ES-I3 (cell line): ENCODE results near the gene ARHGDIB.

Source experiments
- H3K36me3 ChIP-seq: 2 replicates; pipeline ENCODE4 v1.6.1; 2013; ENCODE audit warnings: mild to moderate bottlenecking, low read length, control low read depth, moderate library complexity; ENCODE audit not compliant: insufficient read depth
- H3K4me1 ChIP-seq: 2 replicates; pipeline ENCODE4 v1.6.1; 2013; ENCODE audit warnings: mild to moderate bottlenecking, control low read depth, low read length; ENCODE audit not compliant: insufficient read depth
- H3K9ac ChIP-seq: 2 replicates; pipeline ENCODE4 v1.6.1; 2013; ENCODE audit warnings: low read depth, mild to moderate bottlenecking, low read length, moderate library complexity
- H3K9me3 ChIP-seq: 2 replicates; pipeline ENCODE4 v1.6.1; 2013; ENCODE audit warnings: mild to moderate bottlenecking, low read length, moderate library complexity; ENCODE audit not compliant: control insufficient read depth, insufficient read depth

ARHGDIB gene

DNA sequence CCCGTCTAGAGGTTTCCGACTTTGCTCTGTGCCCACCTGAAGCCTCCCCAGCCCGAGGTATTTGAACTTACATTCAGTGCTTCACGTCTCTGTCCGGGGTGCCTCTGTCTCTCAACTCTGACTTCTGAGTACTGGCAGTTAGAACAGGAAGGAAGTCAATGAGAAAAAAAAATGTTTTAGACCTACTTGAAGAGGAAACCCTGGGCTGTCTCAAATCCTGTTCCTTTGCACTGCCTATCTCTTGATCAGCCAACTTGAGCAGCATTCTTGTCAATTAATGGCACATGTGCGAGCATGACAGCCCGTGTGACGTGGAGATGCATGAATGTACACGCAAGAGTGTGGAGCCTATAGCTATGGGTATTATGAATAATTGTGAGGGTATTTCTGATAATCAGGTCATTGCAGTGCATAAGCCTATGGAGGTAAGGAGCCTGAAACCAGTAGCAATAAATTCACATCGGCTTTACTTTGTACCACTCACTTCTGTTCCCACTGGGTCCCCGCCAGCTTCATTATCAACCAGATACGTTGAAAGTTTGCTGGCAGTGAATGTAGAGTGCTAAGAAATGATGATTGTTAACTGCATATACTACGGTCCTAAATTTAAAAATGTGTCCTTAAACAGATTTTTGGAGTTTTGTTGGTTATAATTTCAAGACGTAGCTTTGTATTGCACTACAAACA, at the start of gene ARHGDIB:
TSS of gene ARHGDIB (minus strand) at position 136 of the 687 bp plus-strand sequence. CDS start 10,889 bp downstream, outside the sequence.
- Histone ChIP-seq H3K36me3 (no peaks in the 10 kb centered on the region), H3K4me1 (peaks cover 12% of the 10 kb centered on the region), H3K9ac (peak within 1 kb of the TSS; percentile 41; the same call in 1 of the 2 replicates), H3K9me3 (no peaks in the 10 kb centered on the region)

DNA sequence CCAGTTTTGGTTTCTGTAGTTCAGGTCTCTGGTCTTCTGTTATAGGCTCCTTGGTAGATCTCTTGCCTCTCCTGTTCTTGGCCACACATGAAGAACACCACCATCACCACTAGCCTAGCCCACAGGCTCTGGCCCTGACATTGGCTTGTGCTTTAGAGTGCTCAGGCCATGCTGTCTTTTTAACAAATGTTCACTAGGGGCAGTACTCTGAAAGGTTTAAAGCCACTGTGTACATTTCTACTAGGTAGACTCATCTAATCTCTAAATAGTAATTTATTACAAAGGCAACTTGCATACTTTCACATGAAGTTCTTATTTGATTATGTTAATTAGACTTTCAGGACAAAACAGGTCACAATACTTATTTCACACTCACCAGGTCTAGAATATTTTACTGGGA, 49.8 kb upstream of the ARHGDIB start:
- no peak overlapping the region for H3K9ac ChIP-seq
- H3K36me3 ChIP-seq: no peaks in the 10 kb centered on the region
- no peaks in the 10 kb centered on the region for H3K9me3 ChIP-seq
- H3K4me1 ChIP-seq: no peaks in the 10 kb centered on the region

DNA sequence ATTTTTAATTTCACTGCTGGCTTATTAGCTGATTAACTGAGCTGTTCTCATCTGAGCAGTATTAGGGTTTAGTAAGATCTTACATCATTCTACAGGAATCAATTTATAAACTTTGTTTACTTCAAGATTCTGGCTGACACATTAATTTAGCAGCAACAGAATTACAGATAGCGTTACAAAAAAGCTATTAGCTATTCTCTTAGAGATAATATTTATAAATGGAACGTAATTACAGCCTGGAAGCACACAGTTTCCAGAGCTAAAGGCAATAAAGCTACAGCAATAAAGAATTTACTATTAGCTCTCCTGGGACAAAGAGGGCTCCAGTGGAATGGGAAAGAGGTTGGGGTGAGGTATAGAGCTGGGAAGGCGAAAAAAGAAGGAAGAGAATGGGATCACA, 46.1 kb upstream of the ARHGDIB start:
- Histone ChIP-seq H3K36me3 (no peaks in the 10 kb centered on the region), H3K9me3 (no peaks in the 10 kb centered on the region), H3K9ac (no peak overlapping the region), H3K4me1 (no peaks in the 10 kb centered on the region)

DNA sequence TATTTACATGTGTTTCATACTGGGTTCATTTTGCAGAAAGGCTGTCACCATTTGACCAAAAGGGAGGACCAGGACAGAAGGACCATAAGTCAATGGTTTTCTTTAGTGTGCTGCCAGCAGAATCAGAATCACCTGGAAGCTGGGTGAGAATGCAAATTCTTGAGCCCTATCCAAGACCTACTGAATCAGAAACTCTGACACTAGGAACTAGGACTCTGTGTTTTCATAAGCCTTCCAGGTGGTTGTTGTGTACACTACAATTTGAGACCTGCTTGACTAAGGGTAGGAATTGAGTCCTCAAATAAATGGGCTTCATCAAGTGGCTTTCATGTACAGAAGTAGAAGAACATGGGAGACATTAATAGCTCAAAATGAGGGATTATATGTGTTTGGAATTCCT, 43.7 kb upstream of the ARHGDIB start:
- Histone ChIP-seq H3K9ac (no peak overlapping the region), H3K4me1 (peaks cover 5% of the 10 kb centered on the region; the same call in 1 of the 2 replicates), H3K9me3 (no peaks in the 10 kb centered on the region), H3K36me3 (no peaks in the 10 kb centered on the region)

DNA sequence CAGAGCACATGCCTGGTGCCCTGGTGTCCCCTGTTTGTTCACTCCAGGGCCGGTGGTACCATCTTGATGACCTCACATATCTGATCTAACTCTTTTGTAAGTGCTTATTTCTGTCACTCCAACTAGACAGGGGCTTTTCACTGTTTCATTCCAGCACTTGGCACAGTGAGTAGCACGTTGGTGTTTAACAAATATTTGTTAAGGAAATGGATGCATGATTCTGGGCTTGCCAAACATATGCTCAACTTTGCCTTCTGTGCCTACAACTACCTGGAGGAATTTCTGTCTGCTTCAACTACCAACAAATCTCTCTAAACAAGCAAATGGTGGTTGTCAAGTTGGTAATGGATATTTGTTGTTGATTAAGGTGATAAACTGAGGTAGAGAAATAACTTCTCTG, 43.0 kb upstream of the ARHGDIB start:
- no peaks in the 10 kb centered on the region for H3K9me3 ChIP-seq
- H3K4me1 ChIP-seq: peaks cover 5% of the 10 kb centered on the region; the same call in 1 of the 2 replicates
- H3K9ac ChIP-seq: no peak overlapping the region
- no peaks in the 10 kb centered on the region for H3K36me3 ChIP-seq

DNA sequence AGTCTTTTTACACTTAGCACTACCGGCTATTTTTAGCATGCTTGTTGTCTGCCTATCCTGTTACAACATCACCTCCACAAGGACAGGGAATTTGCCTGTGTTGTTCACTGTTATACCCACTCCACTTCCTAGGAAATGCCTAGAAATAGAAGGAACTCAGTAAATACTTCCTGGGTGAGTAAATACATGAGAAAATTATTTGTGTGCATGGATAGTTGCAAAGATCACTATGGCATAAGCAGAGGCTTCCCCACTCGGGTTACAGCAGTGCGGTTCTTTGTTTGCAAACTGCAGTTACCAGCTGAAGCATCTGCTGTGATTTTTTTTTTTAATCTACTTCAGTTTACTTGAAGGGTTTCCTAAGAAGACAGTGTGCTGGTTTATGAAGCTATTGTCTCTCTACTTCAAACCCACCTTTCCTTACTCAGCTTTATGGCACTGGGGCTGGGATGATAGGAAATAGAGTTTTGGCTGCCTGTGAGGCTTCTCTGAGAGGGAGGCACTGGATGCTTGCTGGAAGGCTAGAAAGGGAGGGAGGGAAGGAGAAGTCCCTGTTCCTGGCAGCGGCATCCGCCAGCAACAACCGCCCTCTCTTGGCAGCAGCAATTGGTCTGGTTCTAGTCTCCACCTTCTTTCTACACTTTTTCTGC, 40.5 kb upstream of the ARHGDIB start:
- peaks cover 5% of the 10 kb centered on the region; the same call in 1 of the 2 replicates for H3K4me1 ChIP-seq
- no peak overlapping the region for H3K9ac ChIP-seq
- H3K9me3 ChIP-seq: no peaks in the 10 kb centered on the region
- H3K36me3 ChIP-seq: no peaks in the 10 kb centered on the region

DNA sequence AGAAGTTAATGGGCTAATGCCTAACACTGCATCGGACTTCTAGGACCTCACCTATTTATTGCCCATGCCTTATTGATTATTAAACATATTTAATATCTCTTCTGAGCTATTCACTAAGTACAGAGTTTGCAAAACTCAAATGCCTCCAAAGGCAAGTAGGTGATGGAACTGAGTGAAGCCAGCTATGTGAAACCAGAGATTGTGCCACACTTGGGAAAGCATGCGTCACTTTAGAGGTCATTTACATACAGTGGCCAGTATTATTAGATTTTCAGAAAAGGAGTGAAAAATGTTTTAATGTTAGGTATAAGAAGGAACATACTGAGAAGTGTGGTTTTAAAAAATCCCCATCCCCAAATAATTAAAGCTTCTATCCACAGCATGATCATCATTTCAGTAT, 39.2 kb upstream of the ARHGDIB start:
- H3K9ac ChIP-seq: no peak overlapping the region
- H3K9me3 ChIP-seq: no peaks in the 10 kb centered on the region
- peaks cover 5% of the 10 kb centered on the region; the same call in 1 of the 2 replicates for H3K4me1 ChIP-seq
- H3K36me3 ChIP-seq: no peaks in the 10 kb centered on the region

DNA sequence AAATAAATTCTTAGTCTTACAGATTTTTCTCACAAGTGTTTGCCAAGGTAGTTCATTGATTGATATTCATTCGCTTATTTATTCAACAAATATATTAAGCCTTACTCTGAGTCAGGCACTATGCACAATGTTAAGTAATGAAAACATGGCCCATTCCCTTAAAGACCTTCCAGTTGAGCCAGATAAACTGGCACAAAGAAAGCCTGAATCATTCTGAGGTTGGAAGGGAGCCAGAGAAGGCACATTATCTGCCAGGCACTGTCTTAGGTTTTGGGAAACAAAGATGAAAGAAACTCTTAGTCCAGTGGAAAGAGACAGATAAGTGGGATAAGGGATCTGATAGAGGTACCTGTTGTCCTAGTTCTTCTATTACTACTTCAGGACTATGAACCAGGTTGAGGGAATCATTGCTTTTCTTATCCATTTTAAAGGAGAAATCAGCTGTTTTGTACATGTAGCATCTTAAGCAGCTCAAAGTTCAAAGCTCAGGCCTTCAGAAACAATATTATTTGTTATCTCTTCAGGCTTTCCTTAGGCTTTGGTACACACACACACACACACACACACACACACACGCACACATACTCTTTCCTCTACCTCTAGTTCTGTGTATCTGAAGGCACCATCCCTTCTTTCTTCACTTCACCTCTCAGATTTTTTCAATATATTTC, 38.4 kb upstream of the ARHGDIB start:
- H3K9ac ChIP-seq: no peak overlapping the region
- no peaks in the 10 kb centered on the region for H3K36me3 ChIP-seq
- no peaks in the 10 kb centered on the region for H3K9me3 ChIP-seq
- peaks cover 5% of the 10 kb centered on the region; the same call in 1 of the 2 replicates for H3K4me1 ChIP-seq

DNA sequence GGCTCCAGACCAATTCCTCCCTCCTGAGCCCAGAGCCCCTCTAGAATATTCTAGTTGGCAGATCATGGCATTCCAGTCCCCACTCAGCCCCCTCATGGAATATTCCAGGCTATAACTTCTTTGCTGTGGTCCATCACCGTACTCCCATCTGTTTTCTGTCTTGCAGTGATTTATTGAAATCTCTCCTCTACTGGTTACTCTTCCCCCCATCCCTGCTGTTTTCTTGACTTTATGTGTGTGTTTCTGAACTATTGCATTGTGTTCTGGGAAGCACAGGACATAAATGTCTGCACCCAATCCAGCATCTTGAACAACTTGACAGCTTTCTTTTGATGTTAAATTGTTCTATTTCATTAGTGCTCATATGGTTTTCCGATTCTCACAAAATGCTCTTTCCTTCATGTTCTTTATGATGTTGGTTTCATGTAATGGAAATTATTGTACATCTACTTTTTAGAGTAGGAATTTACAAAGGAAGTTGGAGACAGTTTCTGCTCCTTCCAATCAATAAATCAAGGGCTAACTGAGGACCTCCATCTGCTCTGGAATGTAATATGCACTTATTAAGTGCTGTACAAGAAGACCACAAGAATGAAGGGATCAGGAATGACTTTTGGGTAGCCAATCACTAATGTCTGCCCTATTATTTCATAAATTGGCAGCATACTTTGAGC, 37.8 kb upstream of the ARHGDIB start:
- H3K36me3 ChIP-seq: no peaks in the 10 kb centered on the region
- H3K4me1 ChIP-seq: peaks cover 5% of the 10 kb centered on the region; the same call in 1 of the 2 replicates
- no peak overlapping the region for H3K9ac ChIP-seq
- H3K9me3 ChIP-seq: no peaks in the 10 kb centered on the region

DNA sequence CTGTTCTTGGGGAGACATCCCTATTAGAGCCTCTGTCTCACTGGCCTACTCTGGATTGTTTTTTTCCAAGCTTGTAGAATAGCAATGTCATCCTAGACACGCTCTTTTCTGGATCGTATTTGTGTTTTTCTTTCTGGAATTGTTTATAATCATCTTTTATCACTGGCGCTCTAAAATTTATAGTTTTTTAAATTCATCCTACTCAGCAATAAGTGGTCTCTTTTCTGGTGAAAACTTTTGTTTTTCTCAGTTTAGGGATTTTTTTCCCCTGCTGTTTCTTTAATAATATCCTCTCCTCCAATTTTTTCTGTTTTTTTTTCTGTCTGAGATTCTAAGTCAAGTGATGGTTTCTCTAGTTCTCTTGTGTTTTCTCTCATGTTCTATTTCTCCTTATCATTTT, 36.6 kb upstream of the ARHGDIB start:
- H3K4me1 ChIP-seq: peaks cover 5% of the 10 kb centered on the region; the same call in 1 of the 2 replicates
- H3K9me3 ChIP-seq: no peaks in the 10 kb centered on the region
- H3K36me3 ChIP-seq: no peaks in the 10 kb centered on the region
- no peak overlapping the region for H3K9ac ChIP-seq

DNA sequence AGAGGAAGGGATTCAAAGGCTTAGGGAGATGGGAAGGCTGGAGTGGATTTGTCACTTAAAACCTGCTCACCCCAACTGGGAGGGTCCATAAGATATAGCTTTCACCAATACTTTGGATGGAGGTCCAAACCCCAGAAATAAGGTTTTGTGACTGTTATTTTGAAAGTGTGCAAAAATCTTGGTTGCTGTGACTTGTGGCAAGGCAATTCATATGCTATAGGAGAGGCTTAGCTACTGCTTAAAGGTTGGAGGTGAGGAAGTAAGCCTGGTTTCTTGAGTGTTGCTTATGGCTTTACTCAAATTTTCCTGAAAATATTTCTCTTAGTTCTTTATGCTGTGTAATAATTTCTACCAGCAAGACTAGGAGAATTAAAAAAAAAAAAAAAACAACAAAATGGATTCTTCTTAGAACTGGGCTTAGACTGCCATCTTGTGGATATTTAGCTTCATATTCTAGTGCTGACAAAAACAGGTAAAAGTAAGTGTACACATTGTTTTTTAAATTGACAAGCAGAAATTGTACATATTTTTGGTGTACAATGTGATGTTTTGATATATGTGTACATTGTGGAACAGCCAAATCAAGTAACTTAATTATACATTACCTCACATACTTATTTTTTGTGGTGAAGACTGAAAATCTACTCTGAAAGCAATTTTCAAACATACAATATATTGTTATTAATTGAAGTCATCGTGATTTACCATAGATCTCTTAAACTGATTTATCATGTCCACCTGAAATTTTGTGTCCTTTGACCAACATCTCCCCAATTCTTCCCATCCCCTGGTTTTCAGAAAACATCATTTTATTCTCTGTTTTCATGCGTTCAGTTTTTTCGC, 34.4 kb upstream of the ARHGDIB start:
- H3K9me3 ChIP-seq: no peaks in the 10 kb centered on the region
- H3K36me3 ChIP-seq: no peaks in the 10 kb centered on the region
- H3K4me1 ChIP-seq: no peaks in the 10 kb centered on the region
- no peak overlapping the region for H3K9ac ChIP-seq

DNA sequence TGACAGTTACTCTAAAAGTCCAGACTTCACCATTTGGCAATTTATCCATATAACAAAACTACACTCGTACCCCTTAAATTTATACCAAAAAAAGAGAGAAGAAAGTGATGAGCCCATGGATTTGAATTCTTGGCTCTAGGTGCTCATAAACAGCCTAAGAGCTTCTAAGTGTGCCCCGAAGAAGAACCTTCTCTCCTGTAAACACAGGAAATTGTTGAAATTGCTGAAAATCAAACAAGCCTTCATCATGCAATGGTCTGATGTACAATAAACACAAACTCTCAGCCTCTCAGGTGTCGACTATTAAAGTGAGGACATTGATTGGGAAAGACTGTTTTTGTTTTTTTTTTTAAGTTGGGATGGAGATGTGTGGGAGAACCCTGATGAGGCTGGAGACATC, 33.2 kb upstream of the ARHGDIB start:
- no peaks in the 10 kb centered on the region for H3K36me3 ChIP-seq
- no peak overlapping the region for H3K9ac ChIP-seq
- H3K9me3 ChIP-seq: no peaks in the 10 kb centered on the region
- H3K4me1 ChIP-seq: no peaks in the 10 kb centered on the region

DNA sequence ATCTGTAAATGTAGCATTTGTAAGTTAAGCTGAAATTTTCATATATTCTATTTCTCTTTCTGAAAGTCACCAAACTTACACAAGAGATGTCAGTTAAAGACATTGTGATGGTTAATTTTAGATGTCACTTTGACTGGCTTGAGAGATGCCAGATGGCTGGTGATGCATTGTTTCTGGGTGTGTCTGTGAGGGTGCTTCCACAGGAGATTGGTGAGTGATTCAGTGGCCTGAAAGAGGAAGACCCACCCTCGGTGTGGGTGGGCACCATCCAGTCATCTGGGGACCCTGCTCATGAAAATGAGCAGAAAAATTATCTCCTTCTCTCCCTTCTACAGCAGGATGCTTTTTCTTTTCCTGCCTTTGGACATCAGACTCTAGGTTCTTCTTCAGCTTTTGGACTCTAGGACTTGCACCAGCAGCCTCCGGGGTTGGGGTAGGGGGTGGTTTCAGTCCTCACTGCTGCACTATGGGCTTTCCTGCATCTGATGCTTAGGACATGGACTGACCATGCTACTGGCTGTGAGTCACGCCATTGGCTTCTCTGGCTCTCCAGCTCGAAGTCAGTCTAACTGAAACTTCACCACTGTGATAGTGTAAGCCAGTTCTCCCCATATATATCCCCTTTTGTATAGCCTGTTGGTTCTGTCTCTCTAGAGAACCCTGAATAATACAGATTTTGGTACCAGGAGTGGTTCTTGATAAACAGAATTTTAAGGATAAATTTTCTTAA, 32.3 kb upstream of the ARHGDIB start:
- Histone ChIP-seq H3K9me3 (no peaks in the 10 kb centered on the region), H3K36me3 (no peaks in the 10 kb centered on the region), H3K9ac (no peak overlapping the region), H3K4me1 (no peaks in the 10 kb centered on the region)
